H1 (cell line): ENCODE data around the gene RPP14. TPM values are rescaled to one million over a fixed set of nuclear protein-coding genes. Genes with fewer than 3 reads are reported as not detected.

Experiments used
- ATF3 ChIP-seq: IDR thresholded peaks from 2 replicates; pipeline ENCODE4 v1.6.1; 2011; ENCODE audit warnings: low read depth, mild to moderate bottlenecking, low read length; ENCODE audit not compliant: insufficient read depth
- CBX8 ChIP-seq: fragments of 300-800, 300-1000 bp; sonication (generic); IDR thresholded peaks from 2 replicates; pipeline ENCODE4 v1.7.1; 2016; ENCODE audit warnings: low read depth, low read length, borderline replicate concordance
- GABPA ChIP-seq: IDR thresholded peaks from 2 replicates; pipeline ENCODE4 v1.6.1; 2011; ENCODE audit warnings: mild to moderate bottlenecking, low read length, moderate library complexity, borderline replicate concordance; ENCODE audit not compliant: insufficient read depth
- KDM1A ChIP-seq: fragments of 200-600, 300-600 bp; sonication (generic); IDR thresholded peaks from 2 replicates; pipeline ENCODE4 v1.7.1; 2016; ENCODE audit warnings: mild to moderate bottlenecking, low read length, borderline replicate concordance
- RXRA ChIP-seq: IDR thresholded peaks from 2 replicates; pipeline ENCODE4 v1.6.1; 2011; ENCODE audit warnings: low read depth, mild to moderate bottlenecking, low read length, moderate library complexity; ENCODE audit not compliant: insufficient read depth
- TBP ChIP-seq: IDR thresholded peaks from 2 replicates; pipeline ENCODE4 v1.6.1; 2011; ENCODE audit warnings: low read depth, low read length, improper control_type of control experiment
- TCF12 ChIP-seq: IDR thresholded peaks from 2 replicates; pipeline ENCODE4 v1.6.1; 2011; ENCODE audit warnings: low read depth, mild to moderate bottlenecking, low read length
- TEAD4 ChIP-seq: IDR thresholded peaks from 2 replicates; pipeline ENCODE4 v1.6.1; 2012; ENCODE audit warnings: low read depth, low read length, inconsistent platforms, mixed read lengths
- polyA plus RNA-seq, 7 experiments: library from polyadenylated mRNA; depleted of rRNA in 3 of 7; stranded (reverse) in 5 of 7; unstranded in 2 of 7; fragments of >200 nt in 5 of 7; fragments of 200-250 nt in 2 of 7; gene quantifications; 1 replicate in 5 of 7; 2 replicates in 1 of 7; 4 replicates in 1 of 7; pipeline versions ENCODE4 v1.2.1 to v1.2.3, GENCODE V29; 2011 to 2013; ENCODE audit warnings: missing spikeins in 2 of 7, mixed read lengths in 2 of 7
- total RNA-seq: library from RNA; stranded (reverse); fragmentation: NEBNext Ultra II Directional; extraction: Animal tissue kit (Norgen Biotek cat#: 25700); gene quantifications from 2 replicates; pipeline ENCODE4 v1.2.1, GENCODE V29; 2021

Gene RPP14
- total and polyA plus RNA-seq, 2 of the 8 experiments (the other 6 are each of a cell fraction or from before 2014, with no cell fraction given) = 11.7 to 23.4 TPM

DNA sequence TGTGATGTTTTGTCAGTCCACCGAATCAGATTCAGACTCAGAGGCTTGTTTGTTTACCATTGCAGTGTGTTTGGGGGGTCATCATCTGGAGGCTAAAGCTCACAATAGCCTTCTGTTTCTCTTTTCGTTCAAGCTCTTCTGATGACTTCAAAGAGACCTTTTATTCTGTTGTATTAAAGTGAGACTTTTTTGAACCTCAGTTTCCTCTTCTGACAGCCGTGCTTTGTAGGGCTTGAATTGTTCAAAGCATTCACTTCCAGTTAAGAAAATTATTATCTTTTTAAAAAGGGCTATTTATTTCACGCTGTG lies 27.9 kb downstream of the RPP14 start (continued):
- TF ChIP-seq KDM1A (no peak), TEAD4 (no peak), TCF12 (no peak), CBX8 (no peak), ATF3 (no peak), GABPA (no peak), TBP (no peak), RXRA (no peak)
- TF ChIP-seq, all 59 proteins: peak for 0
